ENCODE data around the gene CCR6. TPM values are rescaled to one million over a fixed set of nuclear protein-coding genes. Genes with fewer than 3 reads are reported as not detected.

The CCR6 gene
- total RNA-seq, 2 experiments from 2014 or later, result 0.10 to 0.35 TPM

GRCh38 chr6:167141667-167142432 lies 19.0 kb downstream of the CCR6 start:
- CTCF ChIA-PET (ENCODE audit: unreplicated experiment), result interaction anchor here (0.7 to 1.4 kb wide), 10 partner anchors 8 to 188 kb away, joined by 3 to 8 read pairs (median 4); partner anchors contain the start of gene CCR6
- Histone ChIP-seq H3K36me3 (ENCODE audit: insufficient read depth, low read length) (no peaks in the 10 kb centered on the region), H3K9me2 (ENCODE audit: insufficient read depth, low read length) (no peaks in the 10 kb centered on the region), H3K79me2 (ENCODE audit: insufficient read depth, low read depth, low read length) (no peaks in the 10 kb centered on the region), H3K4me3 (ENCODE audit: low read depth, low read length, poor library complexity, severe bottlenecking) (no peak overlapping the region), H2AFZ (ENCODE audit: low read length) (no peak overlapping the region), H3K9me3 (ENCODE audit: low read length) (0 out of 2 replicates have a peak, but pooled peaks cover 4% of the 10 kb centered on the region), H3K27ac (ENCODE audit: low read depth, low read length, poor library complexity, severe bottlenecking) (no peak overlapping the region), H4K20me1 (ENCODE audit: insufficient read depth, low read length) (no peaks in the 10 kb centered on the region), H3K4me2 (ENCODE audit: low read length) (no peak overlapping the region), H3K4me1 (ENCODE audit: insufficient read depth, low read length, poor library complexity, severe bottlenecking) (peaks cover 28% of the 10 kb centered on the region)
- POLR2A ChIA-PET, result interaction anchor here (0.5 to 3.9 kb wide), 7 partner anchors 12 to 364 kb away, joined by 3 to 23 read pairs (median 3); partner anchors contain the start of gene CCR6
- TF ChIP-seq EZH2phosphoT487 (IDR thresholded peaks at IDR 0.05; ENCODE audit: borderline replicate concordance, low read depth, low read length) (no peak), CTCF (conservative IDR thresholded peaks at IDR 0.05; ENCODE audit: low read length) (peak; percentile 99)
- peak; percentile 75 for DNase-seq (ENCODE audit: low spot score)
- intact Hi-C loops (cut with micrococcal nuclease; ENCODE audit: unreplicated experiment), result loop anchor here (1.0 to 2.0 kb wide), 6 partner anchors 27 to 367 kb away; partner anchors contain the start of gene CEP43
- BruUV-seq (replicated peaks), result no TSS peak

- no peak overlapping the region for H3K27ac ChIP-seq (ENCODE audit: low read depth, low read length, poor library complexity, severe bottlenecking)
- 0 out of 2 replicates have a peak, but pooled peaks cover 4% of the 10 kb centered on the region for H3K9me3 ChIP-seq (ENCODE audit: low read length)
- H4K20me1 ChIP-seq (ENCODE audit: insufficient read depth, low read length), result no peaks in the 10 kb centered on the region
- POLR2A ChIA-PET, result interaction anchor here (0.7 to 2.4 kb wide), 4 partner anchors 13 to 189 kb away, joined by 3 to 10 read pairs (median 3); no protein-coding TSS in a partner anchor
- no TSS peak for BruUV-seq (replicated peaks)
- CTCF ChIA-PET (ENCODE audit: unreplicated experiment), result interaction anchor here (0.7 to 1.0 kb wide), 6 partner anchors 9 to 189 kb away, joined by 3 to 8 read pairs (median 4); partner anchors contain the start of gene CCR6
- no peak overlapping the region for H3K4me3 ChIP-seq (ENCODE audit: low read depth, low read length, poor library complexity, severe bottlenecking)
- H3K79me2 ChIP-seq (ENCODE audit: insufficient read depth, low read depth, low read length), result no peaks in the 10 kb centered on the region
- intact Hi-C loops (cut with micrococcal nuclease; ENCODE audit: unreplicated experiment), result loop anchor here (1.0 to 2.0 kb wide), 4 partner anchors 96 to 367 kb away; partner anchors contain the start of gene CEP43
- no peaks in the 10 kb centered on the region for H3K36me3 ChIP-seq (ENCODE audit: insufficient read depth, low read length)
- H2AFZ ChIP-seq (ENCODE audit: low read length), result no peak overlapping the region
- no peak for DNase-seq (ENCODE audit: low spot score)
- H3K4me2 ChIP-seq (ENCODE audit: low read length), result no peak overlapping the region
- TF ChIP-seq EZH2phosphoT487 (IDR thresholded peaks at IDR 0.05; ENCODE audit: borderline replicate concordance, low read depth, low read length) (no peak), CTCF (conservative IDR thresholded peaks at IDR 0.05; ENCODE audit: low read length) (peak; percentile 41; the same call in 1 of the 2 replicates)
- no peaks in the 10 kb centered on the region for H3K9me2 ChIP-seq (ENCODE audit: insufficient read depth, low read length)
- peaks cover 28% of the 10 kb centered on the region for H3K4me1 ChIP-seq (ENCODE audit: insufficient read depth, low read length, poor library complexity, severe bottlenecking)
Observed at GRCh38 chr6:167142433-167142761, 19.5 kb downstream of the CCR6 start.

Data from OCI-LY7 (cell line).